Gastrocnemius medialis (tissue), 4 donors: ENCODE measurements around the gene GLIS2. TPM values are rescaled to one million over a fixed set of nuclear protein-coding genes. Genes with fewer than 3 reads are reported as not detected.

Experiments used
- ATAC-seq, 2 donors: fragments of 150-250 bp; one replicate each; pipeline ENCODE4 v1.9.1; 2016
- DNase-seq, 2 donors: peaks; one replicate each; pipeline ENCODE4 v3.0.0-alpha.2; 2019
- H3K27ac ChIP-seq, 4 donors: fragments of 200-600 bp; sonication (generic); 1 replicate in 1 of 4; 2 replicates in 3 of 4; pipeline ENCODE4 v1.5.1; 2016 to 2018; ENCODE audit warnings: mild to moderate bottlenecking in 2 of 4, moderate library complexity in 1 of 4
- H3K27me3 ChIP-seq, 3 donors: fragments of 200-600 bp; sonication (generic) in 2 of 3; 1 replicate in 1 of 3; 2 replicates in 2 of 3; pipeline versions ENCODE4 v1.5.1 to v1.6.0; 2016 to 2019; ENCODE audit warnings: mild to moderate bottlenecking in 1 of 3, moderate library complexity in 1 of 3
- H3K36me3 ChIP-seq, 2 donors: fragments of 200-600 bp; sonication (generic) in 1 of 2; one replicate each; pipeline ENCODE4 v1.5.1; 2017 to 2018
- H3K4me1 ChIP-seq, 2 donors: fragments of 200-600 bp; sonication (generic) in 1 of 2; one replicate each; pipeline ENCODE4 v1.5.1; 2016 to 2017; ENCODE audit warnings: mild to moderate bottlenecking in 2 of 2
- H3K4me3 ChIP-seq, 4 donors: fragments of 200-600 bp; sonication (generic) in 3 of 4; 1 replicate in 1 of 4; 2 replicates in 3 of 4; pipeline ENCODE4 v1.5.1; 2016 to 2019; ENCODE audit warnings: mild to moderate bottlenecking in 2 of 4
- H3K9me3 ChIP-seq, 3 donors: fragments of 200-600 bp; sonication (generic) in 2 of 3; 1 replicate in 1 of 3; 2 replicates in 2 of 3; pipeline ENCODE4 v1.5.1; 2016 to 2019
- POLR2A ChIP-seq, 2 donors: fragments of 450-650 bp; IDR thresholded peaks; one replicate each; pipeline ENCODE4 v1.6.1; 2017; ENCODE audit warnings: antibody characterized with exemption in 2 of 2, mild to moderate bottlenecking in 2 of 2, moderate library complexity in 2 of 2
- in situ Hi-C, 4 donors: fragments of 200-750 bp; cut with MboI; loops; one replicate each; pipeline versions ENCODE4 v1.15.0 to v1.8.0; 2017; ENCODE audit warnings: low sequenced_read_pairs in 4 of 4
- intact Hi-C: fragments of 100-400 bp; cut with DNase I; formaldehyde crosslinking; loops from one replicate; pipeline ENCODE4 v1.15.1; 2023; ENCODE audit warnings: low total_unique reads
- total RNA-seq, 4 donors: library from RNA; depleted of rRNA; stranded (reverse); fragments of >200 nt; gene quantifications; one replicate each; pipeline versions ENCODE4 v1.1.0 to v1.2.3, GENCODE V29; 2016
- TF ChIP-seq, protein P1 (sequence below), 5 experiments: fragments of 450-650 bp in 3 of 5; fragments of 200-600 bp in 2 of 5; sonication (generic) in 2 of 5; IDR thresholded peaks in 4 of 5; conservative IDR thresholded peaks in 1 of 5; 1 replicate in 4 of 5; 2 replicates in 1 of 5; pipeline ENCODE4 v1.5.1; 2016 to 2019; ENCODE audit warnings: antibody characterized with exemption in 5 of 5, mild to moderate bottlenecking in 3 of 5, moderate library complexity in 3 of 5

GLIS2 gene
- total RNA-seq, 4 donors from 2014 or later: 0.81 to 0.95 (median 0.95) TPM; not detected in 1

DNA sequence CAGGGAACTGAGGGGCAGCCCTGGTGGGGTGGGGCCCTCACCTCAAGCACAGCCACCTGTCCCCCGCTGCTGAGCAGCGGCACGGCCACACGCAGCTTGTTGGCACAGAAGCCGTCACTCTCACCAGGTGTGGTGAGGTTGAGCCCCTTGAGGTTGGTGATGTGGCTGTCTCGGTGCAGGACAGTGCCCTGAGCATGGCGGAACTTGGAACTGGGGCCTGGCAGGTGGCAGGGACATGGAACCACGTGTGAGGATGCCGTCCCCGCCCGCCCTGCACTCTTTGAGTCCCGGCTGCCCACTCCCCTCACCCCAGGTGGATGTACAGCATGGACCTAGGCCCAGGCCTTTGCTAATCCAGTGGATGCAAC, 46.1 kb downstream of the GLIS2 start:
- Histone ChIP-seq H3K9me3 (no peaks in the 10 kb centered on the region), H3K36me3 (peaks cover 0 to 7% of the 10 kb centered on the region in 2 donors), H3K4me3 (no peak overlapping the region), H3K27me3 (no peaks in the 10 kb centered on the region), H3K4me1 (no peaks in the 10 kb centered on the region), H3K27ac (no peak overlapping the region)
- DNase-seq (no peak), ATAC-seq (no peak)
- intact Hi-C loops (no loop called here), in situ Hi-C loops (loop anchor here in 2 of 4 donors (5.0 kb wide), 1 partner anchor 35 kb away; no protein-coding TSS in a partner anchor)
- no peak for TF ChIP-seq POLR2A (IDR thresholded peaks at IDR 0.05)
- TF ChIP-seq, protein P1, sequence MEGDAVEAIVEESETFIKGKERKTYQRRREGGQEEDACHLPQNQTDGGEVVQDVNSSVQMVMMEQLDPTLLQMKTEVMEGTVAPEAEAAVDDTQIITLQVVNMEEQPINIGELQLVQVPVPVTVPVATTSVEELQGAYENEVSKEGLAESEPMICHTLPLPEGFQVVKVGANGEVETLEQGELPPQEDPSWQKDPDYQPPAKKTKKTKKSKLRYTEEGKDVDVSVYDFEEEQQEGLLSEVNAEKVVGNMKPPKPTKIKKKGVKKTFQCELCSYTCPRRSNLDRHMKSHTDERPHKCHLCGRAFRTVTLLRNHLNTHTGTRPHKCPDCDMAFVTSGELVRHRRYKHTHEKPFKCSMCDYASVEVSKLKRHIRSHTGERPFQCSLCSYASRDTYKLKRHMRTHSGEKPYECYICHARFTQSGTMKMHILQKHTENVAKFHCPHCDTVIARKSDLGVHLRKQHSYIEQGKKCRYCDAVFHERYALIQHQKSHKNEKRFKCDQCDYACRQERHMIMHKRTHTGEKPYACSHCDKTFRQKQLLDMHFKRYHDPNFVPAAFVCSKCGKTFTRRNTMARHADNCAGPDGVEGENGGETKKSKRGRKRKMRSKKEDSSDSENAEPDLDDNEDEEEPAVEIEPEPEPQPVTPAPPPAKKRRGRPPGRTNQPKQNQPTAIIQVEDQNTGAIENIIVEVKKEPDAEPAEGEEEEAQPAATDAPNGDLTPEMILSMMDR (IDR thresholded peaks at IDR 0.05 in 4 of 5, conservative IDR thresholded peaks at IDR 0.05 in 1 of 5): no peak

DNA sequence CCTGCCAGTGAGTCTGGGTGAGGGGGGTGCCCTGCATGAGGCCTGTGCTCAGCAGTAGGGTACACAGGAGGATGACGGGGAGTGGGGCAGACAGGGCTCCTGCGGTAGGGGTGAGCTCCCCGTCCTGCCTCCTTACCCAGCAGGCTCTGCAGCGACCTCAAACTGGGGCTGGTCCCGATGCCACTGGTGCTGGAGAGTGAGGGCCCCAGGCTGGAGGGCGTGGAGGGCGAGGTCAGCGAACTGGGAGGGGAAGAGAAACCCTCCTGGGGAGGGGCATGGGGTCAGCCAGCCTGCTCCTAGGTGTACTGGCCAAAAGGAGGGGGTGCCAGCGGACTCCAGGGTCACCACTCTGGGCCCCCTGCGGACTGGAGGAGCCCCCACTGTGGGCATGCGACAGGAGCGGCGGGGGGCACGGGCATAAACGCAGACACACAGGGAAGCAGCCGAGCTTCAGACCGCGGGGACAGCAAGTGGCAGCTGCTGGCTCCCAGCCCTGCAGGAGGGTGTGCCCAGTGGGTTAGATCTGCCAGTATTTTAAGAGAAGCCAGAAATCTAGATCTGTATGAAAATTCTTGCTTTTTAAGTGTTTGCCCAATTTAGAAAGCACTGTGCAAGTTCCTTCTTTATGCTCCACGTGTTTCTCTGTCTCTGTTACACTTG, 46.7 kb downstream of the GLIS2 start:
- H3K27me3 ChIP-seq: no peaks in the 10 kb centered on the region
- H3K36me3 ChIP-seq: peaks cover 0 to 7% of the 10 kb centered on the region in 2 donors
- in situ Hi-C loops: loop anchor here in 2 of 4 donors (5.0 kb wide), 1 partner anchor 35 kb away; no protein-coding TSS in a partner anchor

DNA sequence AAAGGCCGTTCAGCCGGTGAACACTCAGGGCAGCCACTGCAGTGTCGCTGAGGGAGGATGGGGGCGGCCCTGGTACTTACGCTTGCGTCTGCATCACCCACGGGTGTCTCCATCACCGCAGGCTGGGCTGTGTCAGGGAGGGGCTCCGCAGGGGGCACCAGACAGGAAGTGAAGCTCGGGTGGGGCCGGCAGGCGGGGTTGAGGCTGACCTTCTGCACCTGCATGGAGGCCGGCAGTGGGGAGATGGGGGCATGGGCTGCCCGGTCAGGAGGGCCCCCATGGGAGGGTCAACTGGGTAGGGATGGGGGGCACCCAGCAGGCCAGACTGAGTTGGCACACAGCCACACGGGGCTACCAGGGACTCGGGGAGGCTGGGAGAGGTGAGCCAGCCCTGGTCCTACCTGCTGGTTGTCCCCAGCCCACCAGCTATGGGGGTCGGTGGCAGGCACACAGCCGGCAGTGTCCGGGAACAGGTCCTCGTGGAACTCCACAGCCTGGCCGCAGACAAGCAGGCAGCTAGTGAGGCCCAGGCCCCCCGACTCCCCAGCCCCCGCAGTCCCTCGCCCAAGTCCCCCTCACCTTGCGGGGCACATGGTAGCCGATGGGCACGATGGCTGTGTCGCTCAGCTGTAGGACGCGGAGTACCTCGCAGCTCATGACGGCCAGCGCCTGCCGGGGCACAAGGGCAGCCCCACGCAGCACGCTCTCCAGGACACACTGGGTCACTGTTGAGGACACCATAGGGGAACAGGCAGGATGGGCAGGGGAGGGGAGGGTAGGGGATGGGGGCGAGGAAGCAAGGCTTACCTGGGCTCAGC, 48.5 kb downstream of the GLIS2 start:
- H3K4me1 ChIP-seq: no peaks in the 10 kb centered on the region
- ATAC-seq (no peak), DNase-seq (no peak)
- no peak overlapping the region for H3K27ac ChIP-seq
- no peak for TF ChIP-seq POLR2A (IDR thresholded peaks at IDR 0.05)
- TF ChIP-seq, protein P1 (IDR thresholded peaks at IDR 0.05 in 4 of 5, conservative IDR thresholded peaks at IDR 0.05 in 1 of 5): no peak
- H3K4me3 ChIP-seq: no peak overlapping the region
- in situ Hi-C loops: loop anchor here in 2 of 4 donors (5.0 kb wide), 1 partner anchor 33 kb away; no protein-coding TSS in a partner anchor
- peaks cover 0 to 7% of the 10 kb centered on the region in 2 donors for H3K36me3 ChIP-seq
- no peaks in the 10 kb centered on the region for H3K9me3 ChIP-seq
- no peaks in the 10 kb centered on the region for H3K27me3 ChIP-seq
- intact Hi-C loops: no loop called here

More for the DNA sequence above, 46.7 kb downstream of the GLIS2 start:
- Histone ChIP-seq H3K27ac (no peak overlapping the region), H3K4me1 (no peaks in the 10 kb centered on the region), H3K4me3 (no peak overlapping the region), H3K9me3 (no peaks in the 10 kb centered on the region)
- no peak for ATAC-seq
- no peak for TF ChIP-seq POLR2A (IDR thresholded peaks at IDR 0.05)
- TF ChIP-seq, protein P1 (IDR thresholded peaks at IDR 0.05 in 4 of 5, conservative IDR thresholded peaks at IDR 0.05 in 1 of 5): no peak
- intact Hi-C loops: no loop called here
- DNase-seq: no peak

DNA sequence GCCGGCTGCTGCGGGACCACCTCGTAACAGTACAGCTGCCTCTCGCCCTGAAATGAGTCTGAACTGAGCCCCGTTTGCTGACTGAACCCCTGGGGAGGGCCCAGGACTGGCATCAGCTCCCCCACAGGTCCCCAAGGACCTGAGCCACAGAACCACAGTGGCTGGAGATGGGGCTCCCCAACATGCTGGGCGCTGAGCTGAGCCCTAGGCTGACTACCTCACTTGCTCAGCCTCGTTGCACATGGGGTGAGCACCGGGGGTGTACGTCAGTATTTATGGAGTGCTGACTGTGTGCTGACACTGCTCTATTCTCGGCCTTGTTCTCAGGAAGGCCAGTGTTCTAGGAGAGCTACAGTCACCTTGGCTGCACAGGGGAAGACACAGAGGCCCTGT, 49.1 kb downstream of the GLIS2 start:
- no peaks in the 10 kb centered on the region for H3K9me3 ChIP-seq
- no peaks in the 10 kb centered on the region for H3K4me1 ChIP-seq
- no peak overlapping the region for H3K4me3 ChIP-seq
- intact Hi-C loops (no loop called here), in situ Hi-C loops (no loop called here)
- H3K36me3 ChIP-seq: peaks cover 0 to 7% of the 10 kb centered on the region in 2 donors
- H3K27me3 ChIP-seq: no peaks in the 10 kb centered on the region
- TF ChIP-seq POLR2A (IDR thresholded peaks at IDR 0.05): no peak
- TF ChIP-seq, protein P1 (IDR thresholded peaks at IDR 0.05 in 4 of 5, conservative IDR thresholded peaks at IDR 0.05 in 1 of 5): no peak
- H3K27ac ChIP-seq: no peak overlapping the region
- DNase-seq (no peak), ATAC-seq (no peak)
